Astrocyte (in vitro differentiated cells and primary cell): ENCODE results near the gene TEX2.

Source experiments
- EZH2 ChIP-seq: IDR thresholded peaks from 2 replicates; pipeline ENCODE4 v1.6.1; 2012; ENCODE audit warnings: mild to moderate bottlenecking, low read length, inconsistent platforms; ENCODE audit not compliant: insufficient read depth
- TF ChIP-seq, protein P1 (sequence below): IDR thresholded peaks from 2 replicates; pipeline ENCODE4 v1.5.1; 2011; ENCODE audit warnings: low read depth, mild to moderate bottlenecking, inconsistent platforms, low read length, moderate library complexity; ENCODE audit not compliant: insufficient read depth

DNA sequence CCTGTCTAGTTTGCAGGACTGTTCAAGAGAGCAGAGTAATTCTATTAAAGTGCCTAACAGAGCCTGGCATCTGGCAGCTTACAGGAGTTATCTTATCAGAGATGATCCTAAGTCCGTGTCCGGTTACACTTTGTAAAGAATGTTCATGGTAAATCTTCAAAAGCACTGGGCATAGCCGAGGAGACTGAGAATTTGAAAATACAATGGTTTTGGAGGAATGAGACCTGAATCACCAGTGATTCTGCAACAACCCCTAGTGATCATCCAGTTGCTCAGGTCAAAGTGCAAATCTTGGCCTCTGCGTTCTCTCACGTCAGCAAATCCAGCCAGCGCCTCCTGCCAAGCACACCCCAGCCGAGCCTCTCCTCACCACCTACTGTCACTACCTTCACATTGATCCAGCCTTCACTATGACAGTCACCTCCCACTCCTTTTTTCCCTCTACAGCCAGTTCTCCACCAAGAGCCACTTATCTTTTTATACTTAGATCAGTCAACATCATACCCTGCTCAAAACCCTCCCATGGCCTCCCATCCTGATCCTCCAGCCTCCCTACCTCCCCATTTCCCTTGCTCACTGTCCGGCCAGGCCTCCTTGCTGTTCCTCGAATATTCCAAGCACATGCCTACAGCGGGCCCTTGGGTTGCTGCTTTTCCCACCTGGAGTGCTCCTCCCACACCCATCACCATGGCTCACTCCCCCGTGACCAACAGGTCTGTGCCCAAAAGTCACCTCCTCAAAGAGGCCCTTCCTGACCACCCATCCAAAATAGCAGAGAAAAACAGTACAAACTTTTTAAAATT is 75.8 kb downstream of the TEX2 start:
- TF ChIP-seq, protein P1, sequence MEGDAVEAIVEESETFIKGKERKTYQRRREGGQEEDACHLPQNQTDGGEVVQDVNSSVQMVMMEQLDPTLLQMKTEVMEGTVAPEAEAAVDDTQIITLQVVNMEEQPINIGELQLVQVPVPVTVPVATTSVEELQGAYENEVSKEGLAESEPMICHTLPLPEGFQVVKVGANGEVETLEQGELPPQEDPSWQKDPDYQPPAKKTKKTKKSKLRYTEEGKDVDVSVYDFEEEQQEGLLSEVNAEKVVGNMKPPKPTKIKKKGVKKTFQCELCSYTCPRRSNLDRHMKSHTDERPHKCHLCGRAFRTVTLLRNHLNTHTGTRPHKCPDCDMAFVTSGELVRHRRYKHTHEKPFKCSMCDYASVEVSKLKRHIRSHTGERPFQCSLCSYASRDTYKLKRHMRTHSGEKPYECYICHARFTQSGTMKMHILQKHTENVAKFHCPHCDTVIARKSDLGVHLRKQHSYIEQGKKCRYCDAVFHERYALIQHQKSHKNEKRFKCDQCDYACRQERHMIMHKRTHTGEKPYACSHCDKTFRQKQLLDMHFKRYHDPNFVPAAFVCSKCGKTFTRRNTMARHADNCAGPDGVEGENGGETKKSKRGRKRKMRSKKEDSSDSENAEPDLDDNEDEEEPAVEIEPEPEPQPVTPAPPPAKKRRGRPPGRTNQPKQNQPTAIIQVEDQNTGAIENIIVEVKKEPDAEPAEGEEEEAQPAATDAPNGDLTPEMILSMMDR, result no peak
- TF ChIP-seq EZH2, result no peak
